ENCODE results near the gene NGRN.

The NGRN gene

DNA sequence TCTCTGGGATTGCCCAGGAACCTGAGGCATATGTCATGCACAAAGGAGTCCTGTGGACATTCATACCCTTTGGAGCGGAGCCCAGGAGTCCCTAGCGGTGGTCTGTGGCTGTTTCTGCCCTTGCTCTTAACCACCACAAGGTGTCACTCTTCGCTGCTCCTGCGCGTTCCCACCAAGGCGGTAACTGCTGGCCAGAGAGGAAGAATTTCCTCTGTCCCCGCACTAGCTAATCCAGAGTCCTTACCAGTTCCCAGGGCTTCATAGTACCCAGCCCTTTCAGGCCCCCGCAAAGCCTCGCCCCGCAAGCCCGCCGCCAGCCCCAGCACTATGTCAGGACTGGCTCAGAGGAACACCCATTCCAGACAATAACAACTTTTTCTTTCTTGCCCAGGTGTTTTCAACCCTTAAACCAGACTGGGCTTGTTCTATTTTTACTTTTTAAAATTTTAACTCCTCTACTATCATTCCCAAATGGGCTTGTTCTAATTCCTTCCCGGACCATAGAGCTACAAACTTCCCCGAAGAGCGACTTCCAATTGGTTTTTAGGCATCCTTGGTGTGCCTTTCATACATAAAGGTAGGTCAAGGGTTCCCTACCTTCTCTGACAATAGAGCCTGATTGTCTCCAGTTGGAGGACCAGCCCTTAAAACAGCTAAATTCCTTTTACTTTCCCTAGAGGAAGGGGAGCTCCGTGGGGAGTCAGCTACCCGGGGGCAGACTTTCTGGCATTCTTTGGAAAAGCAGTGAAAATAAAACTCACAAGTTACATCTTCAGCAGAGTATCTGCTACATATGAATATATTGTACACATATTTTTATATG lies 54.8 kb downstream of the NGRN start:
- peak; percentile 79 for DNase-seq

DNA sequence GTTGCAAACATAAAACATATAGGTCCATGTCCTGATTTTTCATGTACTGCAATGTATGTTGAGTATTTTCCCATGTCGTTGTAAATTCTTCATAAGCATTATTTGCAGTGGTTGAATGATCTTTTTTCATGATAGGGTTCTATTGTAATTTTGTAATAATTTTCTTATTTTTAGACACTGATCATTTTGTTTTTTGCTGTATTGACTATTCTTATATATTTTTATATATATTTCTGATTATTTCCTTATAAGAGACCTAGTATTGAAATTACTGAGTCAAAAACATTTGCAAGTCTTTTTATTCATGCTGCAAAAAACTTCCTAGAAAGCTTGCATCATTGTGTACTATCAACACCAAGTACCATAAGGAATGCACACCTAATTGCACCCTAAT lies 55.4 kb downstream of the NGRN start:
- DNase-seq: no peak

All from inflammatory macrophage treated with lipopolysaccharide for 4 hours (primary cell).